ENCODE data around the gene NRGN.

DNA sequence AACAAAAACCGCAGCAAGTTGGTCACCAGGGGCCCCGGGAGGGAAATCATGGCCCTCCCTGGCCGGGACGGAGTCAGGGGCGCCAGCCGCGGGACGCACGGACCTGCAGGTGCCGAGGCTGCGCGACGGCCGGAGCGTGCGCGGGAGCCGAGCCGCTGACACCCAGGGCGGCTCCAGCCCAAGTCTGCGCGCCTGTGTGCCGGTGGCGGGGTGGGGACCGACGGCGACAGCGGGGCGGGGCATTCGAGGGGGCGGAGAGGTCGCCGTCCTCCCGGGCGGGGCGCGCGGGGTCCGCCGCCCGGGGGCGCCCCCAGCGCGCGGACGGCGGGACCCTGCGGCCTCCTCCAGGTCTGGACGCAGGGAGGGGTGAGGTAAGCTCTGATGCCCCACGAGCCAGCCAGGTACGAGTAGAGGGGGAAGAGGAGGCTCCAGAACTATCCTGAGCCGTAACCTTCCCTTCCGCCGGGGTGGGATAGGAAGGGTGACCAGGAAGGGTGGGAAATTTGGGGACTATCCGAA lies 22.4 kb downstream of the NRGN start, which contains the start of gene ESAM:
- TF ChIP-seq, protein P1, sequence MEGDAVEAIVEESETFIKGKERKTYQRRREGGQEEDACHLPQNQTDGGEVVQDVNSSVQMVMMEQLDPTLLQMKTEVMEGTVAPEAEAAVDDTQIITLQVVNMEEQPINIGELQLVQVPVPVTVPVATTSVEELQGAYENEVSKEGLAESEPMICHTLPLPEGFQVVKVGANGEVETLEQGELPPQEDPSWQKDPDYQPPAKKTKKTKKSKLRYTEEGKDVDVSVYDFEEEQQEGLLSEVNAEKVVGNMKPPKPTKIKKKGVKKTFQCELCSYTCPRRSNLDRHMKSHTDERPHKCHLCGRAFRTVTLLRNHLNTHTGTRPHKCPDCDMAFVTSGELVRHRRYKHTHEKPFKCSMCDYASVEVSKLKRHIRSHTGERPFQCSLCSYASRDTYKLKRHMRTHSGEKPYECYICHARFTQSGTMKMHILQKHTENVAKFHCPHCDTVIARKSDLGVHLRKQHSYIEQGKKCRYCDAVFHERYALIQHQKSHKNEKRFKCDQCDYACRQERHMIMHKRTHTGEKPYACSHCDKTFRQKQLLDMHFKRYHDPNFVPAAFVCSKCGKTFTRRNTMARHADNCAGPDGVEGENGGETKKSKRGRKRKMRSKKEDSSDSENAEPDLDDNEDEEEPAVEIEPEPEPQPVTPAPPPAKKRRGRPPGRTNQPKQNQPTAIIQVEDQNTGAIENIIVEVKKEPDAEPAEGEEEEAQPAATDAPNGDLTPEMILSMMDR (IDR thresholded peaks at IDR 0.05): no peak
- TF ChIP-seq POLR2A (IDR thresholded peaks at IDR 0.05): no peak

Data from stomach (tissue), 4 donors.